Osteocyte (in vitro differentiated cells): ENCODE results near the gene ZDHHC1. TPM values are rescaled to one million over a fixed set of nuclear protein-coding genes. Genes with fewer than 3 reads are reported as not detected.

ENCODE experiments used
- DNase-seq: peaks from one replicate; pipeline ENCODE4 v3.0.0; 2021; ENCODE audit warnings: mixed read lengths; ENCODE audit not compliant: unreplicated experiment; ENCODE audit errors: extremely low spot score
- H3K27ac Mint-ChIP-seq: one replicate; pipeline ENCODE4 v1.8.0; 2021; ENCODE audit warnings: mild to moderate bottlenecking, mixed read lengths; ENCODE audit not compliant: unreplicated experiment
- H3K27me3 Mint-ChIP-seq: one replicate; pipeline ENCODE4 v1.8.0; 2021; ENCODE audit warnings: mixed read lengths; ENCODE audit not compliant: unreplicated experiment
- H3K36me3 Mint-ChIP-seq: one replicate; pipeline ENCODE4 v1.8.0; 2021; ENCODE audit warnings: mixed read lengths; ENCODE audit not compliant: unreplicated experiment
- H3K4me1 Mint-ChIP-seq: one replicate; pipeline ENCODE4 v1.8.0; 2021; ENCODE audit warnings: mixed read lengths; ENCODE audit not compliant: unreplicated experiment
- H3K4me3 Mint-ChIP-seq: one replicate; pipeline ENCODE4 v1.8.0; 2021; ENCODE audit warnings: mild to moderate bottlenecking, moderate library complexity, mixed read lengths; ENCODE audit not compliant: unreplicated experiment
- H3K9me3 Mint-ChIP-seq: one replicate; pipeline ENCODE4 v1.8.0; 2021; ENCODE audit warnings: mixed read lengths; ENCODE audit not compliant: unreplicated experiment
- CTCF ChIP-seq: fragments of 200-600 bp; sonication (generic); IDR thresholded peaks from 2 replicates; pipeline ENCODE4 v1.5.0; 2021; ENCODE audit warnings: antibody characterized with exemption, mild to moderate bottlenecking, moderate library complexity
- total RNA-seq: library from RNA; stranded (reverse); gene quantifications from 2 replicates; pipeline ENCODE4 v1.2.1, GENCODE V29; 2021

ZDHHC1 gene
- total RNA-seq, 1 donor from 2014 or later = 15.4 TPM

- no peaks in the 10 kb centered on the region for H3K36me3 Mint-ChIP-seq
- no peak for TF ChIP-seq CTCF
- H3K27me3 Mint-ChIP-seq = no peaks in the 10 kb centered on the region
- peak overlapping the region; percentile 42 for H3K4me3 Mint-ChIP-seq
- DNase-seq = no peak
- peaks cover 73% of the 10 kb centered on the region for H3K4me1 Mint-ChIP-seq
- H3K9me3 Mint-ChIP-seq = no peaks in the 10 kb centered on the region
- H3K27ac Mint-ChIP-seq = peak overlapping the region; percentile 88
These were observed 43.0 kb upstream of the ZDHHC1 start for GRCh38 chr16:67459066-67459860.

- TF ChIP-seq CTCF = no peak
- Mint-ChIP-seq H3K4me3 (no peak overlapping the region), H3K27ac (peak overlapping the region; percentile 88), H3K36me3 (peaks cover 1% of the 10 kb centered on the region), H3K27me3 (no peaks in the 10 kb centered on the region), H3K9me3 (no peaks in the 10 kb centered on the region), H3K4me1 (peaks cover 72% of the 10 kb centered on the region)
- DNase-seq = no peak
These were observed 41.9 kb upstream of the ZDHHC1 start for GRCh38 chr16:67458121-67458641.

GRCh38 chr16:67457611-67458010 is 41.3 kb upstream of the ZDHHC1 start:
- Mint-ChIP-seq H3K36me3 (peaks cover 4% of the 10 kb centered on the region), H3K4me3 (no peak overlapping the region), H3K27ac (no peak overlapping the region), H3K27me3 (no peaks in the 10 kb centered on the region), H3K4me1 (peaks cover 66% of the 10 kb centered on the region), H3K9me3 (no peaks in the 10 kb centered on the region)
- TF ChIP-seq CTCF = no peak
- no peak for DNase-seq

GRCh38 chr16:67456391-67457081 is 40.3 kb upstream of the ZDHHC1 start:
- Mint-ChIP-seq H3K36me3 (peaks cover 4% of the 10 kb centered on the region), H3K27me3 (no peaks in the 10 kb centered on the region), H3K4me3 (no peak overlapping the region), H3K4me1 (peaks cover 56% of the 10 kb centered on the region), H3K9me3 (no peaks in the 10 kb centered on the region), H3K27ac (peak overlapping the region; percentile 65)
- TF ChIP-seq CTCF = peak; percentile 39
- DNase-seq = no peak

GRCh38 chr16:67454852-67455251 is 38.6 kb upstream of the ZDHHC1 start:
- no peak overlapping the region for H3K4me3 Mint-ChIP-seq
- peaks cover 41% of the 10 kb centered on the region for H3K4me1 Mint-ChIP-seq
- H3K27ac Mint-ChIP-seq = peak overlapping the region; percentile 25
- H3K27me3 Mint-ChIP-seq = no peaks in the 10 kb centered on the region
- peaks cover 16% of the 10 kb centered on the region for H3K36me3 Mint-ChIP-seq
- no peak for DNase-seq
- H3K9me3 Mint-ChIP-seq = no peaks in the 10 kb centered on the region
- no peak for TF ChIP-seq CTCF
